Thyroid gland (tissue), 4 donors: ENCODE data around the gene BABAM1.

Experiments used
- CTCF ChIP-seq, 6 experiments: fragments of 200-600 bp in 3 of 6; fragments of 450-650 bp in 3 of 6; sonication (generic) in 3 of 6; IDR thresholded peaks; one replicate each; pipeline ENCODE4 v1.5.1; 2016 to 2019; ENCODE audit warnings: antibody characterized with exemption in 6 of 6, mild to moderate bottlenecking in 2 of 6, inconsistent platforms in 1 of 6, moderate library complexity in 1 of 6
- POLR2A ChIP-seq, 2 donors: fragments of 450-650 bp; IDR thresholded peaks; one replicate each; pipeline ENCODE4 v1.6.1; 2017; ENCODE audit warnings: antibody characterized with exemption in 2 of 2, mild to moderate bottlenecking in 2 of 2, moderate library complexity in 1 of 2

- TF ChIP-seq POLR2A (IDR thresholded peaks at IDR 0.05) (no peak), CTCF (IDR thresholded peaks at IDR 0.05) (no peak)
Observed at GRCh38 chr19:17259934-17260333, 7.3 kb upstream of the BABAM1 start.
